NCI-H1105 treated with DMSO at 0.1 percent for 48 hours (cell line): Measurements from ENCODE around the gene GMDS.

Experiments used
- DNase-seq: peaks from one replicate; lab custom pipeline; 2025; lab: John Stamatoyannopoulos, UW

Gene GMDS

GRCh38 chr6:1738558-1739081 is 506.8 kb downstream of the GMDS start:
- DNase-seq, result no peak

- no peak for DNase-seq
Measured at GRCh38 chr6:1737463-1738311, 507.7 kb downstream of the GMDS start.

- no peak for DNase-seq
Measured at GRCh38 chr6:1736346-1737105, 508.9 kb downstream of the GMDS start.

- no peak for DNase-seq
Measured at GRCh38 chr6:1735239-1735803, 510.1 kb downstream of the GMDS start.

GRCh38 chr6:1730882-1731281 is 514.5 kb downstream of the GMDS start:
- no peak for DNase-seq

- DNase-seq, result no peak
Measured at GRCh38 chr6:1729750-1730140, 515.7 kb downstream of the GMDS start.

- DNase-seq, result peak; percentile 99
Measured at GRCh38 chr6:1729133-1729749, 516.2 kb downstream of the GMDS start.

GRCh38 chr6:1726341-1726768 is 519.0 kb downstream of the GMDS start:
- DNase-seq, result peak; percentile 72

- DNase-seq, result peak; percentile 51
Measured at GRCh38 chr6:1724616-1725015, 520.8 kb downstream of the GMDS start.

- peak; percentile 91 for DNase-seq
Measured at GRCh38 chr6:1724124-1724523, 521.3 kb downstream of the GMDS start.

- no peak for DNase-seq
Measured at GRCh38 chr6:1722801-1723200, 522.6 kb downstream of the GMDS start.

- no peak for DNase-seq
Measured at GRCh38 chr6:1720620-1721322, 524.6 kb downstream of the GMDS start.

- no peak for DNase-seq
Measured at GRCh38 chr6:1719922-1720321, 525.5 kb downstream of the GMDS start.

- no peak for DNase-seq
Measured at GRCh38 chr6:1716868-1717267, 528.5 kb downstream of the GMDS start.

GRCh38 chr6:1716396-1716795 is 529.0 kb downstream of the GMDS start:
- no peak for DNase-seq

- no peak for DNase-seq
Measured at GRCh38 chr6:1715336-1715735, 530.1 kb downstream of the GMDS start.

GRCh38 chr6:1714654-1715053 is 530.8 kb downstream of the GMDS start:
- no peak for DNase-seq

GRCh38 chr6:1713016-1713600 is 532.3 kb downstream of the GMDS start:
- no peak for DNase-seq

GRCh38 chr6:1712451-1712850 is 533.0 kb downstream of the GMDS start:
- no peak for DNase-seq

GRCh38 chr6:1711136-1711535 is 534.3 kb downstream of the GMDS start:
- no peak for DNase-seq

- DNase-seq, result no peak
Measured at GRCh38 chr6:1709234-1709641, 536.2 kb downstream of the GMDS start.
